Measurements from ENCODE around the gene CEBPZOS.

GRCh38 chr2:37156071-37156856, 40.0 kb upstream of the CEBPZOS start:
- TF ChIP-seq CTCF (conservative IDR thresholded peaks at IDR 0.05) = no peak
- no peak for TF ChIP-seq EZH2 (IDR thresholded peaks at IDR 0.05; ENCODE audit: low read depth)

All from PC-9 (cell line).